GM13976 (cell line): ENCODE data around the gene FAM98B.

ENCODE experiments used
- DNase-seq: peaks from one replicate; pipeline ENCODE4 v3.0.0; 2012; ENCODE audit warnings: low spot score
- in situ Hi-C: fragments of 300-500 bp; cut with MboI; formaldehyde crosslinking; loops from one replicate; pipeline ENCODE4 v1.12.0; 2022; ENCODE audit warnings: low sequenced_read_pairs, mixed read lengths, inconsistent platforms; ENCODE audit not compliant: unreplicated experiment
- TF ChIP-seq, protein P1 (sequence below): IDR thresholded peaks from 2 replicates; pipeline ENCODE4 v1.5.1; 2012; ENCODE audit warnings: borderline replicate concordance, mild to moderate bottlenecking; ENCODE audit not compliant: insufficient read depth; ENCODE audit errors: extremely low read depth, missing control alignments, control extremely low read depth

FAM98B gene

DNA sequence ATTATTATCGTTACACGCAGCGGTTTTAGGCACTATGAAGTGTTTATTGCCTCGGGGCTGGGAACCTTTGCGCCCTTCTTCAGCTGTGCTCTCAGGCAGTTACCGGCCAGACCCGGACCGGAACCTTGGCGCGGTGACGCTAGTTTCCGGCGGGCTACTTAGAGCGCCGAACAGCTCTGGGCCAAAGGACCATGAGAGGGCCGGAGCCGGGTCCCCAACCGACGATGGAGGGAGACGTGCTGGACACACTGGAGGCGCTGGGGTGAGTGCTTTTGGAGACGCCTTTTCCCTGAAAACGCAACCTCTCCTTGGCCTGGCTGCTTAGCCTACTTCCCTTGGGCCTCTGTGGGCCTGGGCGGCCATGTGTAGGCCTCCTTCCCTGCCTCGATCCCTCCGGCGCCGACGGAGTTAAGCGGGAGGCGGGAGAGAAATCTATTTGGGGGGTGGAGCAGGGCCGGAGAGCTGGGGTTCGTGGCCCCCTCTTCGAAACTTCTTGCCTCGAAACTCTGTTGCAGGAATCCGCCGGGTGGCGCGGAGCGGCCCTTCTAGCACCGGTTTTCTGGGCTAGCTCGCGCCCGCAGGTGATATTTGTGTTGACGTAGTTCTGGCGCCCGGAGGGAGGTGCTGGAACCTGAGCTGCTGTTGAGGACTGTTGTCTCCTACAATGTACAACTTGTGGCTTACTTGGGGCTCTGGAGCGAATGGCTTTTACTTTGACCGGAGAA lies at the start of gene FAM98B:
TSS of gene FAM98B (plus strand) at position 157 of the 725 bp plus-strand sequence. CDS start at position 192, 35 bp downstream.
- DNase-seq: peak; percentile 85
- TF ChIP-seq, protein P1, sequence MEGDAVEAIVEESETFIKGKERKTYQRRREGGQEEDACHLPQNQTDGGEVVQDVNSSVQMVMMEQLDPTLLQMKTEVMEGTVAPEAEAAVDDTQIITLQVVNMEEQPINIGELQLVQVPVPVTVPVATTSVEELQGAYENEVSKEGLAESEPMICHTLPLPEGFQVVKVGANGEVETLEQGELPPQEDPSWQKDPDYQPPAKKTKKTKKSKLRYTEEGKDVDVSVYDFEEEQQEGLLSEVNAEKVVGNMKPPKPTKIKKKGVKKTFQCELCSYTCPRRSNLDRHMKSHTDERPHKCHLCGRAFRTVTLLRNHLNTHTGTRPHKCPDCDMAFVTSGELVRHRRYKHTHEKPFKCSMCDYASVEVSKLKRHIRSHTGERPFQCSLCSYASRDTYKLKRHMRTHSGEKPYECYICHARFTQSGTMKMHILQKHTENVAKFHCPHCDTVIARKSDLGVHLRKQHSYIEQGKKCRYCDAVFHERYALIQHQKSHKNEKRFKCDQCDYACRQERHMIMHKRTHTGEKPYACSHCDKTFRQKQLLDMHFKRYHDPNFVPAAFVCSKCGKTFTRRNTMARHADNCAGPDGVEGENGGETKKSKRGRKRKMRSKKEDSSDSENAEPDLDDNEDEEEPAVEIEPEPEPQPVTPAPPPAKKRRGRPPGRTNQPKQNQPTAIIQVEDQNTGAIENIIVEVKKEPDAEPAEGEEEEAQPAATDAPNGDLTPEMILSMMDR: no peak
- in situ Hi-C loops: no loop called here

- TF ChIP-seq, protein P1: no peak
- DNase-seq: no peak
- in situ Hi-C loops: no loop called here
These were observed 47.5 kb upstream of the FAM98B start for GRCh38 chr15:38406436-38406835.

DNA sequence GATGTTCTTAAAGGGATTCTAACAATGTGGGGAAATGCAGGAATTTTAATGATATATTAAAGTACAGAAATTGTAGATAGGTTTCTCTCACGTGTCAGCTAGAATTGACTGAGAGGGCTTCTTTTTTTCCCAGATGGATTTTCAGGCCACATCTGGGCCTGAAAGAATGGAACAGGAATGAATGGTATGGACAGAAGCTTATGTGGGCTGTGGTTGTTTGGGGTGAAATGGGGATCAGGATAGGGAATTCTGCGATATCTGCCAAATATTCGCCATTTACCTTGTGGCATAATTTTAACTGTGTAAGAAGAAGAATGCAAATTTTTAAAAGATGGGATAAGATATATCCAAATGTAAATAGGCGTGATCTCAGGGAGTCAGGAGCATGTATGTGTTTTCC lies 45.4 kb upstream of the FAM98B start:
- TF ChIP-seq, protein P1: no peak
- no peak for DNase-seq
- in situ Hi-C loops: no loop called here

DNA sequence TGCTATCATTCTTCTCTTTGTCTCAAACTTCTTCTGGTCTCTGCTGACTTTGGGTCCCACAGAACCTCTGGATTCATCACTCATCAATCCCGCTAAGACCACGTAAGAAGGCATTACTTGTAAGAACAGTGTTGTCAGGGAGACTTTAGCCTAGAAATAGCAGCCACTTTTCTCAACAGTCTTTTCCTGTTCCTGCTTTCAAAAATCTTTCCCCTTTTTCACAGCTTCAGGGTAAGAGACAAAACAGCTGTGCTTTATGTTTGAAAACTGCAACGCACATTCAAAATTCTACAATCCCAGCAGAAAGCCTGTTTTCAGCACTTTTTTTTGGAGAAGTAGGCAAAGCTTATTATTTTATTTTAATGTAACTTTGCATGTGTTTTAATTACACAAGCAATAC lies 42.0 kb upstream of the FAM98B start:
- TF ChIP-seq, protein P1: no peak
- in situ Hi-C loops: no loop called here

GRCh38 chr15:38412466-38412865 lies 41.5 kb upstream of the FAM98B start:
- in situ Hi-C loops: no loop called here
- DNase-seq: no peak
- TF ChIP-seq, protein P1: no peak

More for the DNA sequence above, 42.0 kb upstream of the FAM98B start:
- DNase-seq: no peak

- in situ Hi-C loops: no loop called here
- DNase-seq: no peak
- TF ChIP-seq, protein P1: peak; percentile 26
These were observed 39.6 kb upstream of the FAM98B start for GRCh38 chr15:38414357-38414756.
